ENCODE results near the gene KDM6A. TPM values are rescaled to one million over a fixed set of nuclear protein-coding genes. Genes with fewer than 3 reads are reported as not detected.

The KDM6A gene
- total and polyA plus RNA-seq, 9 of the 15 experiments (the other 6 are each of a cell fraction or from before 2014, with no cell fraction given), result 8.4 to 34.3 (median 22.9) TPM

DNA sequence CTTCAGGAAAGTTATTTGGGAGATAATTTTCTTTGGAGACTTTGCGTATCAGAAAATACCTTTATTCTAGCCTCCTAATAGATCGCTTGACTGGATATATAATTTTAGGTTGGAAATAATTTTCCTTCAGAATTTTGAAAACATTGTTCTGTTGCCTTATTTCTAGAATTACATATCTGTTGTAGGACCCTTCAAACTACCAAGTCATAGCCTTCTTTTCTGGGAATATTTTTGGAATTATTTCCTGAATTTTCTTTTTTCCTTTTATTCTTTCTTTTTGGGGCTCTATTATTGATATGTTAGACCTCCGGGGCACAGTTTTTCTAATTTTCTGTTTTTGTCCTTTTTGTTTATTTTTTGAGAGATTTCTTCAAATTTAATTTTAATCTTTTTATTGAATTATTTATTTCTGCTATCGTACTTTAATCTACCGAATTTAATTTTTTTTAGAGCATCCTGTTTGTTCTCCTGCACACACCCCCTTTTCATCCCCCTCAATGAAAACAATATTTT is 100.5 kb downstream of the KDM6A start:
- Histone ChIP-seq H3K79me2 (ENCODE audit: control insufficient read depth, insufficient read depth, low read length) (peaks cover 75% of the 10 kb centered on the region), H3K4me2 (ENCODE audit: insufficient read depth, low read length) (no peak overlapping the region), H3K9ac (ENCODE audit: insufficient read depth in 1 of 2, low read depth in 2 of 2, low read length in 2 of 2) (no peak overlapping the region), H3K36me3 (ENCODE audit: control insufficient read depth, insufficient read depth, low read length) (peaks cover 2% of the 10 kb centered on the region; the same call in 1 of the 3 replicates), H3K4me1 (replicated peaks in 1 of 2; ENCODE audit: control insufficient read depth in 2 of 2, insufficient read depth in 2 of 2, low read length in 2 of 2) (peaks cover 4 to 13% of the 10 kb centered on the region in 2 experiments; a peak in 3 of 5 replicates), H3K9me3 (replicated peaks; ENCODE audit: control insufficient read depth, insufficient read depth, low read depth, low read length) (0 out of 2 replicates have a peak, but pooled peaks cover 1% of the 10 kb centered on the region), H3K27me3 (ENCODE audit: control insufficient read depth in 2 of 2, insufficient read depth in 2 of 2, low read length in 2 of 2) (no peaks in the 10 kb centered on the region), H3K9me1 (ENCODE audit: control insufficient read depth, insufficient read depth, low read length) (no peaks in the 10 kb centered on the region), H3K4me3 (no peak overlapping the region), H4K20me1 (replicated peaks; ENCODE audit: control insufficient read depth, insufficient read depth, low read length) (peaks cover 15% of the 10 kb centered on the region), H3K27ac (ENCODE audit: extremely low read depth, low read depth, low read length) (no peak overlapping the region), H2AFZ (ENCODE audit: low read depth, low read length) (no peak overlapping the region)
- ChIA-PET POLR2A (no interaction called here), CTCF (ENCODE audit: low intra/inter-chr PET ratio) (no interaction called here)
- no peak for ATAC-seq
- TF ChIP-seq ZNF707 (CRISPR knock-in tag; conservative IDR thresholded peaks at IDR 0.05), result no peak
- TF ChIP-seq ZNF165 (CRISPR knock-in tag; IDR thresholded peaks at IDR 0.05; ENCODE audit: borderline replicate concordance), result no peak
- TF ChIP-seq, protein P1, sequence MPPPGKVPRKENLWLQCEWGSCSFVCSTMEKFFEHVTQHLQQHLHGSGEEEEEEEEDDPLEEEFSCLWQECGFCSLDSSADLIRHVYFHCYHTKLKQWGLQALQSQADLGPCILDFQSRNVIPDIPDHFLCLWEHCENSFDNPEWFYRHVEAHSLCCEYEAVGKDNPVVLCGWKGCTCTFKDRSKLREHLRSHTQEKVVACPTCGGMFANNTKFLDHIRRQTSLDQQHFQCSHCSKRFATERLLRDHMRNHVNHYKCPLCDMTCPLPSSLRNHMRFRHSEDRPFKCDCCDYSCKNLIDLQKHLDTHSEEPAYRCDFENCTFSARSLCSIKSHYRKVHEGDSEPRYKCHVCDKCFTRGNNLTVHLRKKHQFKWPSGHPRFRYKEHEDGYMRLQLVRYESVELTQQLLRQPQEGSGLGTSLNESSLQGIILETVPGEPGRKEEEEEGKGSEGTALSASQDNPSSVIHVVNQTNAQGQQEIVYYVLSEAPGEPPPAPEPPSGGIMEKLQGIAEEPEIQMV (tag; conservative IDR thresholded peaks at IDR 0.05; ENCODE audit: low read depth), result no peak
- TF ChIP-seq, protein P2, sequence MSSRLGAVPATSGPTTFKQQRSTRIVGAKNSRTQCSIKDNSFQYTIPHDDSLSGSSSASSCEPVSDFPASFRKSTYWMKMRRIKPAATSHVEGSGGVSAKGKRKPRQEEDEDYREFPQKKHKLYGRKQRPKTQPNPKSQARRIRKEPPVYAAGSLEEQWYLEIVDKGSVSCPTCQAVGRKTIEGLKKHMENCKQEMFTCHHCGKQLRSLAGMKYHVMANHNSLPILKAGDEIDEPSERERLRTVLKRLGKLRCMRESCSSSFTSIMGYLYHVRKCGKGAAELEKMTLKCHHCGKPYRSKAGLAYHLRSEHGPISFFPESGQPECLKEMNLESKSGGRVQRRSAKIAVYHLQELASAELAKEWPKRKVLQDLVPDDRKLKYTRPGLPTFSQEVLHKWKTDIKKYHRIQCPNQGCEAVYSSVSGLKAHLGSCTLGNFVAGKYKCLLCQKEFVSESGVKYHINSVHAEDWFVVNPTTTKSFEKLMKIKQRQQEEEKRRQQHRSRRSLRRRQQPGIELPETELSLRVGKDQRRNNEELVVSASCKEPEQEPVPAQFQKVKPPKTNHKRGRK (tag; IDR thresholded peaks at IDR 0.05), result 0 out of 2 replicates have a peak, but pooled peaks have one; percentile 12
- 85% methylated on average over 4 of the region's 5 CpGs for WGBS (ENCODE audit: insufficient coverage, low coverage, missing lambda C conversion rate)
- in situ Hi-C loops (cut with MboI) (no loop called here), intact Hi-C loops (cut with micrococcal nuclease) (no loop called here)
- BruUV-seq (replicated peaks), result no TSS peak
- FAIRE-seq, result no peak
- no peak for DNase-seq (ENCODE audit: extremely low read depth in 1 of 4, low spot score in 3 of 4)
